Uterus (tissue), 4 donors: ENCODE data around the gene SORBS1. TPM values are rescaled to one million over a fixed set of nuclear protein-coding genes. Genes with fewer than 3 reads are reported as not detected.

ENCODE experiments used
- DNase-seq, 2 donors: peaks; one replicate each; pipeline ENCODE4 v3.0.0-alpha.2; 2019 to 2020
- H3K27ac ChIP-seq, 2 donors: fragments of 200-600 bp; sonication (generic); 1 replicate in 1 of 2; 2 replicates in 1 of 2; pipeline ENCODE4 v1.5.1; 2016 to 2018
- H3K27me3 ChIP-seq, 2 donors: fragments of 200-600 bp; sonication (generic); one replicate each; pipeline ENCODE4 v1.5.1; 2018 to 2019; ENCODE audit warnings: control low read depth in 1 of 2
- H3K36me3 ChIP-seq, 2 donors: fragments of 200-600 bp; sonication (generic); one replicate each; pipeline ENCODE4 v1.5.1; 2019; ENCODE audit warnings: control low read depth in 1 of 2
- H3K4me1 ChIP-seq, 2 donors: fragments of 200-600 bp; sonication (generic); one replicate each; pipeline ENCODE4 v1.5.1; 2018 to 2019; ENCODE audit warnings: control low read depth in 1 of 2
- H3K4me3 ChIP-seq, 2 donors: fragments of 200-600 bp; sonication (generic); 1 replicate in 1 of 2; 2 replicates in 1 of 2; pipeline ENCODE4 v1.5.1; 2018 to 2019; ENCODE audit warnings: mild to moderate bottlenecking in 1 of 2
- H3K9me3 ChIP-seq, 2 donors: fragments of 200-600 bp; sonication (generic); one replicate each; pipeline ENCODE4 v1.5.1; 2019; ENCODE audit warnings: control low read depth in 1 of 2
- CTCF ChIP-seq, 4 experiments: fragments of 200-600 bp in 2 of 4; fragments of 450-650 bp in 2 of 4; sonication (generic) in 2 of 4; IDR thresholded peaks; one replicate each; pipeline ENCODE4 v1.5.1; 2016 to 2019; ENCODE audit warnings: antibody characterized with exemption in 4 of 4, mild to moderate bottlenecking in 2 of 4, moderate library complexity in 1 of 4
- POLR2A ChIP-seq, 2 donors: fragments of 450-650 bp; IDR thresholded peaks; one replicate each; pipeline ENCODE4 v1.6.1; 2016; ENCODE audit warnings: antibody characterized with exemption in 2 of 2, mild to moderate bottlenecking in 1 of 2, moderate library complexity in 1 of 2
- intact Hi-C: fragments of 100-400 bp; cut with DNase I; formaldehyde crosslinking; loops from one replicate; pipeline ENCODE4 v1.15.1; 2023; ENCODE audit warnings: low total_unique reads
- total RNA-seq, 4 donors: library from RNA; depleted of rRNA in 3 of 4; stranded (reverse); fragments of >200 nt in 3 of 4; gene quantifications; one replicate each; pipeline versions ENCODE4 v1.1.0 to v1.2.4, GENCODE V29; 2014 to 2023
- donor health status: DM: yes; HTN: yes; CAD: no.

SORBS1 gene
- total RNA-seq, 4 donors from 2014 or later: 89.9 to 422 (median 271) TPM

GRCh38 chr10:95567903-95568630 is 6.9 kb upstream of the SORBS1 start:
- no peak for TF ChIP-seq CTCF (IDR thresholded peaks at IDR 0.05)
- TF ChIP-seq POLR2A (IDR thresholded peaks at IDR 0.05): no peak
- no peaks in the 10 kb centered on the region for H3K36me3 ChIP-seq
- no peak overlapping the region for H3K4me3 ChIP-seq
- no peaks in the 10 kb centered on the region for H3K27me3 ChIP-seq
- H3K9me3 ChIP-seq: no peaks in the 10 kb centered on the region
- peak overlapping the region in 1 of 2 donors; percentile 46 for H3K27ac ChIP-seq
- DNase-seq: no peak
- intact Hi-C loops: no loop called here
- H3K4me1 ChIP-seq: no peaks in the 10 kb centered on the region

- no peak for TF ChIP-seq CTCF (IDR thresholded peaks at IDR 0.05)
- TF ChIP-seq POLR2A (IDR thresholded peaks at IDR 0.05): no peak
- H3K9me3 ChIP-seq: no peaks in the 10 kb centered on the region
- no peaks in the 10 kb centered on the region for H3K4me1 ChIP-seq
- intact Hi-C loops: no loop called here
- no peak overlapping the region for H3K4me3 ChIP-seq
- no peaks in the 10 kb centered on the region for H3K36me3 ChIP-seq
- no peaks in the 10 kb centered on the region for H3K27me3 ChIP-seq
- peak overlapping the region; percentile 56 to 72 for H3K27ac ChIP-seq
- DNase-seq: no peak
Observed at GRCh38 chr10:95566136-95566535, 5.0 kb upstream of the SORBS1 start.

- Histone ChIP-seq H3K36me3 (no peaks in the 10 kb centered on the region), H3K4me1 (no peaks in the 10 kb centered on the region), H3K27me3 (no peaks in the 10 kb centered on the region), H3K27ac (peak overlapping the region; percentile 56 to 72), H3K4me3 (no peak overlapping the region), H3K9me3 (no peaks in the 10 kb centered on the region)
- intact Hi-C loops: no loop called here
- TF ChIP-seq CTCF (IDR thresholded peaks at IDR 0.05) (no peak), POLR2A (IDR thresholded peaks at IDR 0.05) (no peak)
- DNase-seq: no peak
Observed at GRCh38 chr10:95565336-95565735, 4.2 kb upstream of the SORBS1 start.

GRCh38 chr10:95564291-95564690 is 3.1 kb upstream of the SORBS1 start:
- TF ChIP-seq POLR2A (IDR thresholded peaks at IDR 0.05) (no peak), CTCF (IDR thresholded peaks at IDR 0.05) (no peak)
- Histone ChIP-seq H3K4me3 (no peak overlapping the region), H3K4me1 (no peaks in the 10 kb centered on the region), H3K9me3 (no peaks in the 10 kb centered on the region), H3K27me3 (no peaks in the 10 kb centered on the region), H3K36me3 (no peaks in the 10 kb centered on the region), H3K27ac (peak overlapping the region; percentile 56 to 72)
- no peak for DNase-seq
- intact Hi-C loops: no loop called here

GRCh38 chr10:95562341-95562965 is 1.3 kb upstream of the SORBS1 start:
- H3K4me1 ChIP-seq: no peaks in the 10 kb centered on the region
- DNase-seq: no peak
- H3K36me3 ChIP-seq: no peaks in the 10 kb centered on the region
- H3K27ac ChIP-seq: peak overlapping the region; percentile 82 to 99
- TF ChIP-seq CTCF (IDR thresholded peaks at IDR 0.05) (no peak), POLR2A (IDR thresholded peaks at IDR 0.05) (no peak)
- H3K9me3 ChIP-seq: no peaks in the 10 kb centered on the region
- no peaks in the 10 kb centered on the region for H3K27me3 ChIP-seq
- no peak overlapping the region for H3K4me3 ChIP-seq
- intact Hi-C loops: no loop called here
